ENCODE measurements around the gene NFKBIA.

DNA sequence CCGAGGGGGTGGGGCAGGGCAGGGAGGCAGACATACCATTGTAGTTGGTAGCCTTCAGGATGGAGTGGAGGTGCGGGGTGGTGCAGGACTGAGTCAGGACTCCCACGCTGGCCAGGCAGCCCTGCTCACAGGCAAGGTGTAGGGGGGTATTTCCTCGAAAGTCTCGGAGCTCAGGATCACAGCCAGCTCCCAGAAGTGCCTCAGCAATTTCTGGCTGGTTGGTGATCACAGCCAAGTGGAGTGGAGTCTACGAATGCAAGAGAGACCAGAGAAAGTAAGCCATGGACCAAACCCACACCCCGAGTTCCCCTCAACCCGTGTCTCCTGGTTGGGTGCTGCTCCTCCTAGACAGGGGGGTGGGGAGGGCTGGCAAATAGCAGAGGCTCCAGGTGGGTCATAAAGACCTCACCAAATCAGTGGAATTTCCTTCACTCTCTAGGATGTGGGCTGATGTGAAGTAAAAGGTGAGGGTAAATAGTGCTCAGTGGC lies 1.4 kb downstream of the NFKBIA start:
- TF ChIP-seq, protein P1, sequence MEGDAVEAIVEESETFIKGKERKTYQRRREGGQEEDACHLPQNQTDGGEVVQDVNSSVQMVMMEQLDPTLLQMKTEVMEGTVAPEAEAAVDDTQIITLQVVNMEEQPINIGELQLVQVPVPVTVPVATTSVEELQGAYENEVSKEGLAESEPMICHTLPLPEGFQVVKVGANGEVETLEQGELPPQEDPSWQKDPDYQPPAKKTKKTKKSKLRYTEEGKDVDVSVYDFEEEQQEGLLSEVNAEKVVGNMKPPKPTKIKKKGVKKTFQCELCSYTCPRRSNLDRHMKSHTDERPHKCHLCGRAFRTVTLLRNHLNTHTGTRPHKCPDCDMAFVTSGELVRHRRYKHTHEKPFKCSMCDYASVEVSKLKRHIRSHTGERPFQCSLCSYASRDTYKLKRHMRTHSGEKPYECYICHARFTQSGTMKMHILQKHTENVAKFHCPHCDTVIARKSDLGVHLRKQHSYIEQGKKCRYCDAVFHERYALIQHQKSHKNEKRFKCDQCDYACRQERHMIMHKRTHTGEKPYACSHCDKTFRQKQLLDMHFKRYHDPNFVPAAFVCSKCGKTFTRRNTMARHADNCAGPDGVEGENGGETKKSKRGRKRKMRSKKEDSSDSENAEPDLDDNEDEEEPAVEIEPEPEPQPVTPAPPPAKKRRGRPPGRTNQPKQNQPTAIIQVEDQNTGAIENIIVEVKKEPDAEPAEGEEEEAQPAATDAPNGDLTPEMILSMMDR (conservative IDR thresholded peaks at IDR 0.05): no peak
- TF ChIP-seq ZFX (IDR thresholded peaks at IDR 0.05): no peak

Data from C4-2B (cell line).